Adipose tissue (tissue), 3 donors: ENCODE measurements around the gene TMEM52B. TPM values are rescaled to one million over a fixed set of nuclear protein-coding genes. Genes with fewer than 3 reads are reported as not detected.

ENCODE experiments used
- H3K27ac ChIP-seq: one replicate; pipeline ENCODE4 v1.5.1; 2013; ENCODE audit warnings: low read depth, low read length
- WGBS, 3 donors: extraction: QIAGEN DNeasy Blood & Tissue Kit; methylation state at CpG; one replicate each; pipeline ENCODE4 v1.1.7; 2013; 5-methylcytosine and 5-hydroxymethylcytosine counted together
- polyA plus RNA-seq, 3 donors: library from polyadenylated mRNA; stranded (reverse); fragments of 200-250 nt; gene quantifications; one replicate each; pipeline ENCODE4 v1.2.3, GENCODE V29; 2013
- donor health status: healthy with polysubstance abuse.
- donor health status: Bipolar disorder and iron deficiency.
- donor health status: healthy.

Gene TMEM52B
- polyA plus RNA-seq: under 1 TPM in 2 of 3 donors, not detected in 1; 0.06 to 0.11 TPM

DNA sequence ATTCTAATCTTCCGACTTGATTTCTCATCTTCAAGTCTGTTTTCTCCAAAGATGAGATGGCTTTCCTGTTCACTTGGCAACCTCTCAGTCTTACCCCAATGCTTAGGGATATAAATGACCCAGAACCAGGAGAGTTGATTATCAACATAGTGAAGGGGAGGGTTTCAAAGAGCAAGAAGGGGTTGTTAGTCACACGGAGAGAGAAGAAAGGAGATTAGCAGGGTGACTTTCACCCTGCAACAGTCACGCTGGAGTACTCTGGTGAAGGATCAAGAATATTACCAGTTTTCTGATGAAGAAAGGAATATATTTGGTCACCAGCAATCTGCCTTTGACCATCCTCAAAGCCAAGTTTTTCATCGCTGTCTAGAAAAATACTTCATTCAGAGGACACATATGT lies at the start of gene TMEM52B:
TSS of gene TMEM52B (plus strand) at position 212 of the 400 bp plus-strand sequence. CDS start 543 bp downstream, outside the sequence.
- 65 to 84% (median 78%) methylated on average over 4 of the region's 4 CpGs for WGBS, 3 donors

GRCh38 chr12:10130042-10130441 lies 48.8 kb upstream of the TMEM52B start, which contains the start of gene CLEC7A:
CLEC7A (minus strand) TSS chr12:10130199; CDS start chr12:10130082, 117 bp downstream.
- 38 to 61% (median 41%) methylated on average over 1 of the region's 1 CpG for WGBS, 3 donors

More for the DNA sequence above, at the start of gene TMEM52B:
- no peak within 1 kb of the TSS for H3K27ac ChIP-seq

DNA sequence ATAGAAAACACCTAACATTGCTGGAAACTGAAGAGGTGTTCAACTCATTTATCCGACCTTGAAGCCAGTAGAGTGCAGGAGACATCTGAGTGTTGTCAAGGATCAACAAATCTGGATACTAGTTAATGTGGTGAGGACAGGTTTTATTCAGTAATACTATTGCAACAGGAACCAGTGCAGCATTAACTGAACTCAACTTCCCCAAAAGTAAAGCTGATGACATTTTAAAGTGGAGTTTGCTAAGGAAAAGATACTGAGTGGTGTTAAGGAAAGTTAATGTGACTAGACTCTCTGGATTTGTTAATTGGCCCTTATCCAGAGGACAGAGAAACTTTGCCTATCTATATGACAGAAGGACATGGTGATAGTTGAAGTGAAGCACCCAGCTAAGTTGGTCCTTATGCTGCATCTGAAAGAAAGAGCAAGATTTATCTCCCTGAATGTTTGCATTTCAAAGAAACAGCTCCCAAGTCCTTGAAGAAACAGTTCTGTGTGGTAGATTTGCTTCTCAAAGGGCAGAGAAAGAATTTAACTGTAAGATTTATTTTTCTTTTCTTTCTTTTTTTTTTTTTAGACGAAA lies 47.6 kb upstream of the TMEM52B start:
- no peak overlapping the region for H3K27ac ChIP-seq
- 49 to 71% (median 49%) methylated on average over 2 of the region's 2 CpGs for WGBS, 3 donors

More at GRCh38 chr12:10130042-10130441, 48.8 kb upstream of the TMEM52B start, which contains the start of gene CLEC7A:
- H3K27ac ChIP-seq: no peak within 1 kb of the TSS

- WGBS, 3 donors: 66 to 84% (median 78%) methylated on average over 6 of the region's 6 CpGs
- H3K27ac ChIP-seq: no peak overlapping the region
These were observed 45.9 kb upstream of the TMEM52B start for GRCh38 chr12:10132850-10133370.

DNA sequence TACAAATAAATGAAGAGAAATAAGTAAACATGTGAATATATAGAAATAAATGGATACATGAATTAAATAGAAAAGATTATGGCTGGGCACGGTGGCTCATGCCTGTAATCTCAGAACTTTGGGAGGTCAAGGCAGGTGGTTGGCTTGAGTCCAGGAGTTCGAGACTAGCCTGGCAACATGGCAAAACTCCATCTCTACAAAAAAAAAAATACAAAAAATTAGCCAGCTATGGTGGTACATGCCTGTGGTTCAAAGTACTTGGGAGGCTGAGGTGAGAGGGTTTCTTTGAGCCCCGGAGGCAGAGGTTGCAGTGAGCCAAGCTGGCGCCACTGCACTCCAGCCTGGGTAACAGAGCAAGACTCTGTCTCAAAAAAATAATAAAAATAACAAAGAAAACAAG lies 43.7 kb upstream of the TMEM52B start:
- WGBS, 3 donors: 55 to 84% (median 81%) methylated on average over 4 of the region's 4 CpGs
- H3K27ac ChIP-seq: no peak overlapping the region

DNA sequence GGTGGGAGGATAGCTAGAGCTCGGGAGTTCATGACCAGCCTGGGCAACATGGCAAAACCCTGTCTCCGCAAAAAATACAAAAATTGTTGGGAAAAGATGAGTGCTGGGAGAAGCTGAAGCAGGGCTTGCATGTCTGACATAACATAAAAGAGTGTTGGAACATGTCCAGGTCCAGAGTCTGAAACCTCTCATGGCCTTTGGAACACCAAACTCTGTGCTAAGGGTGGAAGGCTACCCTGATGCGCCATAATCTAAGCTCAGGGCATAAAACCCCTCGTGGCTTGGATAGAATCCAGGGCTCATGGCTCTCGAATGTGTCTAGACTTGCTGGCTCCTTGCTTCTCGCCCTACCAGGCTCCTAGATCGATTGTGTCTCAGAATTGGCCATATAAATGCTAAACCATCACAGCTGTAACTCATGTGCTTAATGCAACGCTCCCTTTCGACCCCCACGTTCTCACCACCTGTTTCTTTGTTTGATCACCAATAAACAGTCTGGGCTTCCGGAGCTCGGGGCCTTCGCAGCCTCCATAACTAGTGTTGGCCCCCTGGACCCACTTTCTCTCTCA lies 42.1 kb upstream of the TMEM52B start:
- 82 to 85% (median 82%) methylated on average over 13 of the region's 13 CpGs for WGBS, 3 donors
- H3K27ac ChIP-seq: no peak overlapping the region

- 8 to 19% (median 13%) methylated on average over 2 of the region's 2 CpGs for WGBS, 3 donors
- no peak overlapping the region for H3K27ac ChIP-seq
These were observed 38.8 kb upstream of the TMEM52B start for GRCh38 chr12:10140001-10140400.

DNA sequence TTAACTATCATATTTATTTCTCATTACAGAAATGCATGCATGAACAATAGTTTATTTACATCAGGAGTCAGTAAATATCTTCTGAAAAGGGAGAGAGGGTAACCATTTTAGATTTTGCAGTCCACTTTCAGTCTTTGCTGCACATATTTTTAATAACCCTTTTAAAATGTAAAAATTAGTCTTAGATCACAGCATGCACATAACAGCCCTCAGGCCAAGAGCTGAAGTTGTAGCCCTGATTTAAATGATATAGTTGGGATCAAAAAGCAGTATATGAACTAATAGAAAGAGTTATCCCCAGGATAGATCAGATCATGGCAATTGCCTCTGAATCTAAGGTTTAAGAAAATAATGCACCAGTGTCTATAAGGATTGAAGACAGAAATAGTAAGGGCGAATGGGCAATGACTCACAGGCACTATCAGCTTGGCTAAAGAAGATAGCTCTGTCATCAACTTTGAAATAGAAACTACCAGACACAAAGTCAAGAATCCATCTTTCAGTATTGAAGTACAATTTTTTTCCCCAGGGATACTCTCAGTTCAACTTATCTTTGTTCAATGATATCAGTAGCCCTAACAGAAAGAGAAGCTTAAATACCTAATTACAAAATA lies 35.7 kb upstream of the TMEM52B start:
- H3K27ac ChIP-seq: no peak overlapping the region
- WGBS, 3 donors: 0 to 27% (median 1%) methylated on average over 1 of the region's 1 CpG

GRCh38 chr12:10147714-10148403 lies 31.0 kb upstream of the TMEM52B start:
- no peak overlapping the region for H3K27ac ChIP-seq
- WGBS, 3 donors: 87 to 91% (median 90%) methylated on average over 5 of the region's 5 CpGs

DNA sequence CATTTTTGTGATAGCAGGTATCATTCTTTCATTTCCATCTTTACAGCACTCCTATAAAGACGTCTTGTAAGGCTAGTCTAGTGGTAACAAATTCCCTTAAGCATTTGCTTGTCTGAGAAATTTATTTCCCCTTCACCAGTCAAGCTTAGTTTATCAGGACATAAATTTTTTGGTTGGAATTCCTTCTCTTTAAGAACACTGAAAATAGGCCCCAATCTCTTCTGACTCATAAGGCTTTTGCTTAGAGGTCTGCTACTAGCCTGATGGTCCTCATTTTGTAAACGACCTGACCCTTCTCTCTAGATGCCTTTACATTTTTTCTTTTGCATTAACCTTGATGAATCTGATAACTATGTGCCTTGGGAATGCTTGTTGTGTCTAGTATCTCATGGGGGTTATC lies 27.2 kb upstream of the TMEM52B start:
- WGBS, 3 donors: 53 to 80% (median 70%) methylated on average over 2 of the region's 2 CpGs
- H3K27ac ChIP-seq: no peak overlapping the region

DNA sequence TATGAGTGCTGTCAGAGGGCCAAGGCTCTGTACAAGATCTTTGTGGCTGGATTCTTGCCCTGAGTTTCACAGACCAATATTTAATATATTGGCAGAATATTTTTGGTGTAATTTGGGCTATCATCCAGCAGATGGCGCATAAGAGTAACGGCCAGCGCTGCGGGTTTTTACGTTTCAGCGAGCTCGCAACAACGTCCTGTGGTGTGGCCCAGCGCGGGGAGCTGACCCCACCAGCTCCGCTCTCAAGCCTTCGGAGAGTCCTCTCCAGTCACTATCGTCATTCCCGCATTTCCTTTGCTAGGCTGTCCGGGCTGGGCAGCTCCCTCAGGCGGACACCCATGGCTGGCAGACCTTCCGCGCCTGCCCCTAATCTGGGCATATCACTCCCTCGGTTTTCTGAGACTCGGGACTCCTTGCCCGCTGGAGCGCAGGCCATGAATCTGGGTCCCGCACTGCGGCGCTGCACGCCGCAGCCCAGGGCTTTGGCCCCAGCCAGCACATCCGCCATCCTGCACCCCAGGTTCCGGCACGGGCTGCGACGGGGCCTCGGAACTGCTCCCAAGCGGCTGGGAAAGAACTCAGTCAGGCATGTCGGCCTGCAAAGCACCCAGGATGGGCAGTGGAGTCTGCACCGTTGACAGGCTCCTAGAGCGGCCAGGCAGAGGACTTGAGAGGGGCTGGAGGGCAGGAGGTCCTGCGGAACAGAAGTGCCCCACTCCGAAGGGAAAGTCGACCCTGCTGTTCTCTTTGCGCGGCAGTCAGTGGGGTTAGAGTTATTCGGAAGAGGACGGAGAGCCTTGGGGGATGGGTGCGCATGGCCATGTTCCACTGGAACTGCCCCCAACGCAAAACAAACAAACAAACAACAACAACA lies 25.3 kb upstream of the TMEM52B start:
- H3K27ac ChIP-seq: no peak overlapping the region
- 2 to 4% (median 3%) methylated on average over 46 of the region's 46 CpGs for WGBS, 3 donors

DNA sequence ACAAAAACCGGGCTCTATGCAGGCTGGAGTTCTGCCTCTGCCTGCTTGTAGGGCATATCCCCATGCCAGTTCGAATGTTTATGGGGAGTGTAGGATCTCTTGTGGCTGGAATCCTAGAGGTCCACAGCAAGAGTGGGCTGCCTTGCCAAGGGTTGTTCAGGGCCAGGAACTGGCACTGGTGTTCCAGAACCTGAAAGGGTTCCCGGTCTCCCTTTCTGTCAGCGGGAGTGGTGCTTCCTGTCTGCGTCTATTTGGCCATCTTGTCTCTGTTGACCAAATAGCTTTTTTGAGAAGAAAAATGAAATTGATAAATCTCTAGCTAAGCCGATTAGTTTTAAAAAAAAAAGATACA lies 24.7 kb upstream of the TMEM52B start:
- 43 to 56% (median 51%) methylated on average over 6 of the region's 6 CpGs for WGBS, 3 donors
- H3K27ac ChIP-seq: no peak overlapping the region

- no peak overlapping the region for H3K27ac ChIP-seq
- 60 to 71% (median 61%) methylated on average over 3 of the region's 3 CpGs for WGBS, 3 donors
These were observed 22.9 kb upstream of the TMEM52B start for GRCh38 chr12:10155966-10156365.

GRCh38 chr12:10158406-10158805 lies 20.4 kb upstream of the TMEM52B start:
- no peak overlapping the region for H3K27ac ChIP-seq
- WGBS, 3 donors: 85 to 91% (median 91%) methylated on average over 2 of the region's 2 CpGs

DNA sequence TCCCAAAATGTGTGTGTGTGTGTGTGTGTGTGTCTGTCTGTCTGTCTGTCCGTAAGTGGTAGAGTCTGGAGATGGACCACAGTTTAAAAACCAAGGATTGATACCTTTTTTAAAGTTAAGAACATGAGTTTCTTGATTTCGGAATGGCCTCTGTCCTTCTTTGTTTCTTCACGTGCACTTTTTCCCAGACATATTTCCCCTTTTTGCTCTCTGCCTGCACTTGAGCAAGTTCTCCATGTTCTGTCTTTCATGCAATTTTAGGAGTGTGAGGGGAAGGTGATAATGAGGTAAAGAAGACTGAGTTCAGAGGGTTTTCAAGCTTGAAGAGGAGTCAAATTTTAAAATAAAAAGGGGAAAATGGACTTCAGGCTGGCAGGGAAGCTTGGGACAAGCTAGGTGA lies 19.6 kb upstream of the TMEM52B start:
- 35 to 63% (median 49%) methylated on average over 3 of the region's 3 CpGs for WGBS, 3 donors
- H3K27ac ChIP-seq: no peak overlapping the region

DNA sequence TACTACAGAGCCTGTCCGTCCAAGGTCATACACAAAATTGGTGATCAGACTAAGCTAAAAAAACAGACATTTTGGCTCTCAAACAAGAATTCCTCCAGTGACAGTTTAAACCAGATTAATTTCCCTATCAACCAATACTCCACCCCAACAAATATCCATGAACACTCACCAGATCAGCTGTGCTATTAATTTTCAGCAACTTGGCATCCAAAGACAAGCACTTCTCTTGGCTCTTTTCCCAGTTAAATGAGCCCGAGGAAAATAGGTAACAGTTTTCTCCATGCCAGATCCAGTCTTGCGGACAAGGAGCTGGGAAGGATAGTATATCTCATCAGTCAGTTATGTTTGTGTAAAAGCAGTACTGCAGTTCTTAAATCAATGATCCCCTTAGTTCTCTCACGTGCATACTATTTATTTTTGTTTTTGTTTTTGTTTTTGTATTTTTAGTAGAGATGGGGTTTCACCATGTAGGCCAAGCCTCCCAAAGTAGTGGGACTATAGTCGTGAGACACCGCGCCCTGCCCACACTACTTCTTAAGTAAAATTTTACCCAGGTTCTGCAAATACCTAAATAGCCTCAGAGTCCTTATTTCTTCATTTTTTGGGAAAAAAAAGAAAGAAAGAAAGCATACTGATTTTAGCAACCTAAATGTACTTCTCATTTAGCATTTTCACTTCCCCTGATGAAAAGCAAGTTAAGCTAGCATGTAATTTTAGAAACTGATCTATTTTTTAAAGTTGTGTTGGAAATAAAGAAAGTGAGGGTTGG lies 18.0 kb upstream of the TMEM52B start:
- H3K27ac ChIP-seq: no peak overlapping the region
- 55 to 68% (median 63%) methylated on average over 7 of the region's 7 CpGs for WGBS, 3 donors

GRCh38 chr12:10163084-10163483 lies 15.7 kb upstream of the TMEM52B start:
- WGBS, 3 donors: 62 to 68% (median 63%) methylated on average over 3 of the region's 3 CpGs
- no peak overlapping the region for H3K27ac ChIP-seq
